Caco-2 (cell line): ENCODE data around the gene KRT24. TPM values are rescaled to one million over a fixed set of nuclear protein-coding genes. Genes with fewer than 3 reads are reported as not detected.

ENCODE experiments used
- BruUV-seq: library from RNA; stranded (reverse); fragments of 400-500 nt; replicated peaks from 2 replicates; lab custom pipeline; 2021; lab: Mats Ljungman, UMichigan
- CTCF ChIA-PET: fragments of 300-600 bp; sonication (Branson Sonifier 250); formaldehyde crosslinking; loops from one replicate; lab custom pipeline; 2022; ENCODE audit warnings: antibody characterized with exemption; lab: Charles Lee
- POLR2A ChIA-PET: fragments of 300-600 bp; sonication (Branson Sonifier 250); formaldehyde crosslinking; loops from one replicate; lab custom pipeline; 2022; ENCODE audit warnings: antibody characterized with exemption; lab: Charles Lee
- DNase-seq, 2 experiments: peaks; one replicate each; pipeline versions ENCODE4 v3.0.0 to v3.0.0-alpha.2; 2020 to 2022
- H3K27me3 ChIP-seq: replicated peaks from 2 replicates; pipeline ENCODE4 v1.6.0; 2011; ENCODE audit warnings: low read length; ENCODE audit not compliant: control insufficient read depth, insufficient read depth
- H3K36me3 ChIP-seq: 2 replicates; pipeline ENCODE4 v1.5.1; 2011; ENCODE audit warnings: low read length; ENCODE audit not compliant: control insufficient read depth, insufficient read depth
- H3K4me1 ChIP-seq: fragments of 250-450 bp; sonication (Bioruptor Pico); 2 replicates; pipeline ENCODE4 v1.5.1; 2020; ENCODE audit warnings: mild to moderate bottlenecking
- H3K4me3 ChIP-seq: 2 replicates; pipeline ENCODE4 v1.5.1; 2011; ENCODE audit warnings: low read depth, mild to moderate bottlenecking, control low read depth, low read length
- H3K9me3 ChIP-seq: fragments of 250-450 bp; sonication (Bioruptor Pico); 2 replicates; pipeline ENCODE4 v1.5.1; 2020; ENCODE audit warnings: mild to moderate bottlenecking, moderate library complexity
- H3K27ac Mint-ChIP-seq: one replicate; pipeline ENCODE4 v1.8.0; 2022; ENCODE audit warnings: mixed read lengths; ENCODE audit not compliant: unreplicated experiment
- H3K27me3 Mint-ChIP-seq: one replicate; pipeline ENCODE4 v1.8.0; 2022; ENCODE audit warnings: mixed read lengths; ENCODE audit not compliant: insufficient read depth, unreplicated experiment
- H3K36me3 Mint-ChIP-seq: one replicate; pipeline ENCODE4 v1.8.0; 2022; ENCODE audit warnings: mild to moderate bottlenecking, mixed read lengths; ENCODE audit not compliant: insufficient read depth, unreplicated experiment
- H3K4me1 Mint-ChIP-seq: one replicate; pipeline ENCODE4 v1.8.0; 2022; ENCODE audit warnings: low read depth, mixed read lengths; ENCODE audit not compliant: unreplicated experiment
- H3K4me3 Mint-ChIP-seq: one replicate; pipeline ENCODE4 v1.8.0; 2022; ENCODE audit warnings: mild to moderate bottlenecking, moderate library complexity, mixed read lengths; ENCODE audit not compliant: unreplicated experiment
- H3K9me3 Mint-ChIP-seq: one replicate; pipeline ENCODE4 v1.8.0; 2022; ENCODE audit warnings: mixed read lengths; ENCODE audit not compliant: unreplicated experiment
- intact Hi-C: fragments of 100-400 bp; cut with micrococcal nuclease; formaldehyde crosslinking; loops from one replicate; pipeline ENCODE4 v1.10.0; 2022; ENCODE audit not compliant: unreplicated experiment
- total RNA-seq: library from RNA; stranded (reverse); gene quantifications from 2 replicates; pipeline ENCODE4 v1.2.3, GENCODE V29; 2022
- TF ChIP-seq, protein P1 (sequence below), 2 experiments: fragments of 200-600 bp in 1 of 2; IDR thresholded peaks; 1 replicate in 1 of 2; 2 replicates in 1 of 2; pipeline versions ENCODE4 v1.5.1 to v1.8.0; 2011 to 2022; ENCODE audit warnings: antibody characterized with exemption in 1 of 2, control low read depth in 1 of 2, inconsistent platforms in 1 of 2, low read depth in 1 of 2, low read length in 1 of 2, mild to moderate bottlenecking in 1 of 2, moderate library complexity in 1 of 2; ENCODE audit not compliant: insufficient read depth in 1 of 2, severe bottlenecking in 1 of 2, unreplicated experiment in 1 of 2

Gene KRT24
- total RNA-seq, 1 experiment from 2014 or later = 0.16 TPM

GRCh38 chr17:40718930-40719329 is 15.4 kb upstream of the KRT24 start:
- TF ChIP-seq, protein P1, sequence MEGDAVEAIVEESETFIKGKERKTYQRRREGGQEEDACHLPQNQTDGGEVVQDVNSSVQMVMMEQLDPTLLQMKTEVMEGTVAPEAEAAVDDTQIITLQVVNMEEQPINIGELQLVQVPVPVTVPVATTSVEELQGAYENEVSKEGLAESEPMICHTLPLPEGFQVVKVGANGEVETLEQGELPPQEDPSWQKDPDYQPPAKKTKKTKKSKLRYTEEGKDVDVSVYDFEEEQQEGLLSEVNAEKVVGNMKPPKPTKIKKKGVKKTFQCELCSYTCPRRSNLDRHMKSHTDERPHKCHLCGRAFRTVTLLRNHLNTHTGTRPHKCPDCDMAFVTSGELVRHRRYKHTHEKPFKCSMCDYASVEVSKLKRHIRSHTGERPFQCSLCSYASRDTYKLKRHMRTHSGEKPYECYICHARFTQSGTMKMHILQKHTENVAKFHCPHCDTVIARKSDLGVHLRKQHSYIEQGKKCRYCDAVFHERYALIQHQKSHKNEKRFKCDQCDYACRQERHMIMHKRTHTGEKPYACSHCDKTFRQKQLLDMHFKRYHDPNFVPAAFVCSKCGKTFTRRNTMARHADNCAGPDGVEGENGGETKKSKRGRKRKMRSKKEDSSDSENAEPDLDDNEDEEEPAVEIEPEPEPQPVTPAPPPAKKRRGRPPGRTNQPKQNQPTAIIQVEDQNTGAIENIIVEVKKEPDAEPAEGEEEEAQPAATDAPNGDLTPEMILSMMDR (IDR thresholded peaks at IDR 0.05; ENCODE audit: insufficient read depth in 1 of 2, low read depth in 1 of 2, low read length in 1 of 2, severe bottlenecking in 1 of 2, unreplicated experiment in 1 of 2) = no peak
- H3K27me3 Mint-ChIP-seq = no peaks in the 10 kb centered on the region
- Histone ChIP-seq H3K4me3 (no peak overlapping the region), H3K27me3 (no peaks in the 10 kb centered on the region), H3K4me1 (no peaks in the 10 kb centered on the region), H3K9me3 (no peaks in the 10 kb centered on the region), H3K36me3 (no peaks in the 10 kb centered on the region)
- ChIA-PET POLR2A (no interaction called here), CTCF (no interaction called here)
- no peak for DNase-seq
- no peaks in the 10 kb centered on the region for H3K36me3 Mint-ChIP-seq
- no peaks in the 10 kb centered on the region for H3K4me1 Mint-ChIP-seq
- H3K27ac Mint-ChIP-seq = no peak overlapping the region
- no peak overlapping the region for H3K4me3 Mint-ChIP-seq
- no TSS peak for BruUV-seq
- no peaks in the 10 kb centered on the region for H3K9me3 Mint-ChIP-seq
- intact Hi-C loops = no loop called here

DNA sequence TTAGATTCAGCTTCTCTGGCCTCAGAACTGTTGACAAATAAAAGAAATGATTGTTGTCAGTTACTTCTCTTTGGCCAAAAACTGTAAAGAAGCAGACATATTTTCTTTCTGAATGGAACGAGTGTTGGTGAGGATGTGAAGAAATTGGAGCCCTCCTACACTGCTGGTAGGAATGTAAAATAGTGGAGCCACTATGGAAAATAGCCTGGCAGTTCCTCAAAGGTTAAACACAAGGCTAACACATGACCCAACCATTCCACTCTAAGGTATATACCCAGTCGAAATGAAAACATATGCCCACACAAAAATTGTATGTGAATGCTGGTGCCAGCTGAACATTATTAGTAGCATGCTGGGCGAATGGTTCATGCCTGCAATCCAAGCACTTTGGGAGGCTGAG is 14.2 kb upstream of the KRT24 start:
- POLR2A ChIA-PET = interaction anchor here (0.5 kb wide), 1 partner anchor 710 kb away, joined by 3 read pairs; no protein-coding TSS in a partner anchor

DNA sequence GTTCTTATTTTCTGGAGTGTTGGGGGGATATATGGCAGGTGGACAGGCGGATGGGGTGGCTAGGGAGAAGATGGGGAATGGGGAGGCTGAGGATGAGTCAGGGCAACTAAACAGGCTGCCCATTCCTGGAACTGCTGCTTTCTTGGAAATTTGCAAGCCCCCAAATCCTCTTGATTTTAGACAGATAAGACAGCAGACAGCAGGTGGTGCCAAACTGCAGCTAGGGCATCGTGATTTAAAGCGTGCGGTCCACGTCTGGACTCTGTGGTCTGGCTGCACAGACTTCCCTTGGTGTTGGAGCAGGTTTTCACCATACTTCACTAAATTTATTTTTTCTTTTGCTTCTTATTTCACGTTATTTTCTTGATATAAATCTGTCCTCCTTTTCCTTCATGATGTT is 10.9 kb upstream of the KRT24 start:
- no peaks in the 10 kb centered on the region for H3K27me3 Mint-ChIP-seq
- Histone ChIP-seq H3K4me1 (no peaks in the 10 kb centered on the region), H3K36me3 (no peaks in the 10 kb centered on the region), H3K9me3 (no peaks in the 10 kb centered on the region), H3K4me3 (no peak overlapping the region), H3K27me3 (no peaks in the 10 kb centered on the region)
- H3K4me1 Mint-ChIP-seq = no peaks in the 10 kb centered on the region
- BruUV-seq = no TSS peak
- CTCF ChIA-PET = interaction anchor here (1.0 kb wide), 1 partner anchor 13 kb away, joined by 3 read pairs; no protein-coding TSS in a partner anchor
- TF ChIP-seq, protein P1 (IDR thresholded peaks at IDR 0.05; ENCODE audit: insufficient read depth in 1 of 2, low read depth in 1 of 2, low read length in 1 of 2, severe bottlenecking in 1 of 2, unreplicated experiment in 1 of 2) = peak in 1 of 2 experiments; percentile 16
- intact Hi-C loops = no loop called here
- H3K9me3 Mint-ChIP-seq = no peaks in the 10 kb centered on the region
- DNase-seq = no peak
- H3K27ac Mint-ChIP-seq = no peak overlapping the region
- no peak overlapping the region for H3K4me3 Mint-ChIP-seq
- H3K36me3 Mint-ChIP-seq = no peaks in the 10 kb centered on the region
- POLR2A ChIA-PET = no interaction called here

More for the DNA sequence above, 14.2 kb upstream of the KRT24 start:
- no peak for DNase-seq
- Histone ChIP-seq H3K4me3 (no peak overlapping the region), H3K27me3 (no peaks in the 10 kb centered on the region), H3K9me3 (no peaks in the 10 kb centered on the region), H3K36me3 (no peaks in the 10 kb centered on the region), H3K4me1 (no peaks in the 10 kb centered on the region)
- H3K27ac Mint-ChIP-seq = no peak overlapping the region
- TF ChIP-seq, protein P1 (IDR thresholded peaks at IDR 0.05; ENCODE audit: insufficient read depth in 1 of 2, low read depth in 1 of 2, low read length in 1 of 2, severe bottlenecking in 1 of 2, unreplicated experiment in 1 of 2) = no peak
- CTCF ChIA-PET = no interaction called here
- intact Hi-C loops = no loop called here
- H3K36me3 Mint-ChIP-seq = no peaks in the 10 kb centered on the region
- no TSS peak for BruUV-seq
- H3K4me3 Mint-ChIP-seq = no peak overlapping the region
- no peaks in the 10 kb centered on the region for H3K27me3 Mint-ChIP-seq
- H3K4me1 Mint-ChIP-seq = no peaks in the 10 kb centered on the region
- no peaks in the 10 kb centered on the region for H3K9me3 Mint-ChIP-seq
